GM23338 (cell line): ENCODE results near the gene KLHL6.

Source experiments
- CTCF ChIP-seq, 2 experiments: fragments of 200-600 bp in 1 of 2; sonication (generic) in 1 of 2; conservative IDR thresholded peaks; 2 replicates each; pipeline versions ENCODE4 v1.5.1 to v1.6.1; 2016 to 2017; ENCODE audit warnings: antibody characterized with exemption in 2 of 2, low read depth in 2 of 2, mild to moderate bottlenecking in 2 of 2, moderate library complexity in 1 of 2
- EZH2 ChIP-seq: fragments of 200-600 bp; sonication (generic); IDR thresholded peaks from one replicate; pipeline ENCODE4 v1.8.0; 2017; ENCODE audit warnings: antibody characterized with exemption, mild to moderate bottlenecking, low read depth; ENCODE audit not compliant: unreplicated experiment
- EZH2phosphoT487 ChIP-seq: fragments of 200-600 bp; sonication (generic); IDR thresholded peaks from one replicate; pipeline ENCODE4 v1.8.1; 2018; ENCODE audit warnings: antibody characterized with exemption; ENCODE audit not compliant: unreplicated experiment
- JUNB ChIP-seq: IDR thresholded peaks from one replicate; pipeline ENCODE4 v1.6.1; 2016; ENCODE audit warnings: antibody characterized with exemption; ENCODE audit not compliant: unreplicated experiment
- POLR2AphosphoS5 ChIP-seq: IDR thresholded peaks from 2 replicates; pipeline ENCODE4 v1.6.1; 2016; ENCODE audit warnings: antibody characterized with exemption, low read depth
- REST ChIP-seq: IDR thresholded peaks from one replicate; pipeline ENCODE4 v1.6.1; 2018; ENCODE audit warnings: antibody characterized with exemption; ENCODE audit not compliant: unreplicated experiment
- ZNF114 ChIP-seq: fragments of 250-450 bp; sonication (Bioruptor Pico); IDR thresholded peaks from 2 replicates; pipeline ENCODE4 v1.5.0; 2020; ENCODE audit warnings: mild to moderate bottlenecking, moderate library complexity
- ZNF331 ChIP-seq: fragments of 250-450 bp; sonication (Bioruptor Pico); IDR thresholded peaks from 2 replicates; pipeline ENCODE4 v1.5.0; 2020; ENCODE audit warnings: low read depth, mild to moderate bottlenecking, moderate library complexity

GRCh38 chr3:183591881-183592521, 36.5 kb upstream of the KLHL6 start:
- TF ChIP-seq EZH2 (no peak), CTCF (conservative IDR thresholded peaks at IDR 0.05; ENCODE audit: low read depth in 2 of 2) (peak; percentile 45 to 67), EZH2phosphoT487 (no peak), REST (no peak), ZNF114 (no peak), JUNB (no peak), POLR2AphosphoS5 (no peak), ZNF331 (no peak)
